Retinal pigment epithelial cell (primary cell): ENCODE results near the gene RAB31.
"Not testable (repeated sequence)": the region's sequence is repeated elsewhere in the genome, so short reads cannot be mapped to it uniquely, and the experiment has no call there.

ENCODE experiments used
- DNase-seq: peaks from one replicate; pipeline ENCODE4 v3.0.0-alpha.2; 2010; ENCODE audit warnings: low read depth
- H3K4me3 ChIP-seq: 2 replicates; pipeline ENCODE4 v1.5.1; 2011; ENCODE audit warnings: mild to moderate bottlenecking, low read length, control low read depth, moderate library complexity
- CTCF ChIP-seq: conservative IDR thresholded peaks from 2 replicates; pipeline ENCODE4 v1.5.1; 2011; ENCODE audit warnings: low read depth, low read length, control low read depth, inconsistent platforms

The RAB31 gene

GRCh38 chr18:9897129-9897528 lies 189.0 kb downstream of the RAB31 start:
- no peak overlapping the region for H3K4me3 ChIP-seq
- no peak for TF ChIP-seq CTCF
- DNase-seq: no peak

GRCh38 chr18:9897787-9898291 lies 189.7 kb downstream of the RAB31 start:
- not testable (repeated sequence) for DNase-seq, H3K4me3 ChIP-seq

GRCh38 chr18:9898792-9899549 lies 190.9 kb downstream of the RAB31 start:
- no peak for DNase-seq
- no peak overlapping the region for H3K4me3 ChIP-seq
- no peak for TF ChIP-seq CTCF

GRCh38 chr18:9899550-9899930 lies 191.4 kb downstream of the RAB31 start:
- H3K4me3 ChIP-seq, DNase-seq: not testable (repeated sequence)

- no peak for TF ChIP-seq CTCF
- DNase-seq: no peak
- H3K4me3 ChIP-seq: no peak overlapping the region
Observed at GRCh38 chr18:9900699-9901098, 192.6 kb downstream of the RAB31 start.

GRCh38 chr18:9901377-9901776 lies 193.3 kb downstream of the RAB31 start:
- DNase-seq: no peak
- no peak for TF ChIP-seq CTCF
- no peak overlapping the region for H3K4me3 ChIP-seq

GRCh38 chr18:9902264-9902663 lies 194.2 kb downstream of the RAB31 start:
- not testable (repeated sequence) for H3K4me3 ChIP-seq, DNase-seq

- DNase-seq: no peak
- no peak for TF ChIP-seq CTCF
- no peak overlapping the region for H3K4me3 ChIP-seq
Observed at GRCh38 chr18:9902832-9903231, 194.7 kb downstream of the RAB31 start.
